GM12878 (cell line): Measurements from ENCODE around the gene HNRNPA0. TPM values are rescaled to one million over a fixed set of nuclear protein-coding genes. Genes with fewer than 3 reads are reported as not detected.

ENCODE experiments used
- EED ChIP-seq: sonication (generic); IDR thresholded peaks from 2 replicates; pipeline ENCODE4 v1.6.1; 2016; ENCODE audit warnings: antibody characterized with exemption, low read depth
- EGR1 ChIP-seq, 2 experiments: IDR thresholded peaks; 1 replicate in 1 of 2; 2 replicates in 1 of 2; pipeline ENCODE4 v1.6.1; 2011 to 2012; ENCODE audit warnings: low read depth in 2 of 2, low read length in 2 of 2, borderline replicate concordance in 1 of 2, mild to moderate bottlenecking in 1 of 2, moderate library complexity in 1 of 2
- HDAC2 ChIP-seq: fragments of 200-600 bp; sonication (generic); IDR thresholded peaks from 2 replicates; pipeline ENCODE4 v1.6.1; 2017
- IKZF2 ChIP-seq, 2 experiments: fragments of 450-650 bp; IDR thresholded peaks; 2 replicates each; pipeline ENCODE4 v1.6.1; 2017; ENCODE audit warnings: mild to moderate bottlenecking in 2 of 2, moderate library complexity in 2 of 2
- IRF3 ChIP-seq: fragments of 450-650 bp; IDR thresholded peaks from 2 replicates; pipeline ENCODE4 v1.6.1; 2014; ENCODE audit warnings: mild to moderate bottlenecking
- IRF4 ChIP-seq: IDR thresholded peaks from 2 replicates; pipeline ENCODE4 v1.6.1; 2011; ENCODE audit warnings: low read depth, low read length
- LARP7 ChIP-seq: fragments of 450-650 bp; IDR thresholded peaks from 2 replicates; pipeline ENCODE4 v1.6.1; 2017; ENCODE audit warnings: mild to moderate bottlenecking
- NR2C2 ChIP-seq: IDR thresholded peaks from 2 replicates; pipeline ENCODE4 v1.6.1; 2011; ENCODE audit warnings: borderline replicate concordance, low read depth; ENCODE audit not compliant: control insufficient read depth, insufficient read length
- PAX8 ChIP-seq: fragments of 450-650 bp; IDR thresholded peaks from 2 replicates; pipeline ENCODE4 v1.6.1; 2017; ENCODE audit warnings: mild to moderate bottlenecking, moderate library complexity
- RELB ChIP-seq: fragments of 450-650 bp; IDR thresholded peaks from 2 replicates; pipeline ENCODE4 v1.6.1; 2017; ENCODE audit warnings: low read depth, mild to moderate bottlenecking, moderate library complexity
- RUNX3 ChIP-seq: IDR thresholded peaks from 2 replicates; pipeline ENCODE4 v1.6.1; 2012; ENCODE audit warnings: low read length, inconsistent platforms
- SKIL ChIP-seq: fragments of 450-650 bp; IDR thresholded peaks from 2 replicates; pipeline ENCODE4 v1.6.1; 2017; ENCODE audit warnings: mild to moderate bottlenecking, low read depth, inconsistent platforms; ENCODE audit not compliant: poor library complexity, severe bottlenecking
- TARDBP ChIP-seq: IDR thresholded peaks from 2 replicates; pipeline ENCODE4 v1.6.1; 2016; ENCODE audit warnings: borderline replicate concordance
- ZNF207 ChIP-seq: fragments of 450-650 bp; IDR thresholded peaks from 2 replicates; pipeline ENCODE4 v1.6.1; 2014; ENCODE audit warnings: antibody characterized with exemption, mild to moderate bottlenecking, borderline replicate concordance
- polyA plus RNA-seq, 11 experiments: library from polyadenylated mRNA; depleted of rRNA in 4 of 11; unstranded in 6 of 11; stranded (reverse) in 5 of 11; fragments of >200 nt; fragmentation: Nextera tagmentation in 4 of 11; fragmentation: Illumina TruSeq in 1 of 11; extraction: Ambion mirVana in 4 of 11; extraction: Trizol in 1 of 11; gene quantifications; 1 replicate in 1 of 11; 2 replicates in 10 of 11; pipeline versions ENCODE4 v1.2.1 to v1.2.3, GENCODE V29; 2011 to 2016; ENCODE audit warnings: inconsistent platforms in 2 of 11, missing spikeins in 2 of 11, low read depth in 1 of 11
- total RNA-seq, 4 experiments: library from RNA; depleted of rRNA in 3 of 4; stranded (reverse); fragments of >200 nt in 3 of 4; fragmentation: Illumina TruSeq in 1 of 4; extraction: Trizol in 1 of 4; gene quantifications; 2 replicates each; pipeline versions ENCODE4 v1.2.1 to v1.2.3, GENCODE V29; 2013 to 2021

HNRNPA0 gene
- total and polyA plus RNA-seq, 10 of the 15 experiments (the other 5 are each of a cell fraction or from before 2014, with no cell fraction given) = 6.3 to 45.0 (median 12.5) TPM

- no peak for TF ChIP-seq LARP7
- TF ChIP-seq HDAC2 = no peak
- TF ChIP-seq ZNF207 = no peak
- TF ChIP-seq NR2C2 = no peak
- TF ChIP-seq EGR1 (IDR thresholded peaks at IDR 0.05; ENCODE audit: borderline replicate concordance in 1 of 2, low read depth in 2 of 2, low read length in 2 of 2) = no peak
- TF ChIP-seq PAX8 = no peak
- TF ChIP-seq SKIL = peak; percentile 38
- TF ChIP-seq RUNX3 = 0 out of 2 replicates have a peak, but pooled peaks have one; percentile 6
- no peak for TF ChIP-seq IRF3
- TF ChIP-seq IKZF2 (IDR thresholded peaks at IDR 0.05) = peak; percentile 87
- TF ChIP-seq TARDBP = no peak
- peak; percentile 76 for TF ChIP-seq RELB
- peak; percentile 60; the same call in 1 of the 2 replicates for TF ChIP-seq EED
- TF ChIP-seq IRF4 = no peak
- TF ChIP-seq, all 136 proteins: peak for 16
Measured at GRCh38 chr5:137751869-137752491, 2.2 kb downstream of the HNRNPA0 start (continued).
